ENCODE results near the gene WDR83. TPM values are rescaled to one million over a fixed set of nuclear protein-coding genes. Genes with fewer than 3 reads are reported as not detected.

WDR83 gene
- total and polyA plus RNA-seq, 2 experiments from 2014 or later, result 9.4 to 13.1 TPM

- 35 to 41% methylated on average over 21 to 26 of the region's 26 CpGs for WGBS, 2 experiments (ENCODE audit: low coverage in 1 of 2, low lambda C conversion rate in 2 of 2, missing lambda C conversion rate in 2 of 2)
- Histone ChIP-seq H3K9me3 (ENCODE audit: low read depth) (no peaks in the 10 kb centered on the region), H3K27me3 (replicated peaks; ENCODE audit: insufficient read depth) (no peaks in the 10 kb centered on the region), H3K79me2 (ENCODE audit: insufficient read depth) (peaks cover 69% of the 10 kb centered on the region), H3K4me2 (ENCODE audit: unreplicated experiment) (peak overlapping the region; percentile 96), H3K4me3 (peak overlapping the region; percentile 82), H4K20me1 (ENCODE audit: insufficient read depth) (no peaks in the 10 kb centered on the region), H3K4me1 (ENCODE audit: insufficient read depth) (peaks cover 26% of the 10 kb centered on the region), H3K9me2 (ENCODE audit: insufficient read depth) (no peaks in the 10 kb centered on the region), H3K27ac (peak overlapping the region; percentile 93), H3K36me3 (ENCODE audit: low read depth) (peaks cover 5% of the 10 kb centered on the region; the same call in 1 of the 2 replicates), H3F3A (ENCODE audit: insufficient read depth) (peaks cover 6% of the 10 kb centered on the region; the same call in 1 of the 2 replicates), H2AFZ (peak overlapping the region; percentile 96; the same call in 1 of the 2 replicates), H3K9ac (peak overlapping the region; percentile 96)
- TF ChIP-seq EZH2 (IDR thresholded peaks at IDR 0.05; ENCODE audit: insufficient read depth, poor library complexity, severe bottlenecking) (no peak), EZH2phosphoT487 (IDR thresholded peaks at IDR 0.05; ENCODE audit: insufficient read depth, low read depth) (no peak)
- in situ Hi-C loops (cut with MboI), result loop anchor here (10.0 kb wide), 1 partner anchor 106 kb away; no protein-coding TSS in a partner anchor
- no peak for DNase-seq
Observed at GRCh38 chr19:12670159-12670928, 3.7 kb downstream of the WDR83 start.

GRCh38 chr19:12672744-12673143 lies 6.1 kb downstream of the WDR83 start:
- Histone ChIP-seq H3K27me3 (replicated peaks; ENCODE audit: insufficient read depth) (no peaks in the 10 kb centered on the region), H4K20me1 (ENCODE audit: insufficient read depth) (no peaks in the 10 kb centered on the region), H2AFZ (no peak overlapping the region), H3K27ac (no peak overlapping the region), H3F3A (ENCODE audit: insufficient read depth) (peaks cover 6% of the 10 kb centered on the region; the same call in 1 of the 2 replicates), H3K9me2 (ENCODE audit: insufficient read depth) (no peaks in the 10 kb centered on the region), H3K4me1 (ENCODE audit: insufficient read depth) (peaks cover 17% of the 10 kb centered on the region; the same call in 1 of the 2 replicates), H3K9ac (no peak overlapping the region), H3K4me3 (no peak overlapping the region), H3K9me3 (ENCODE audit: low read depth) (no peaks in the 10 kb centered on the region), H3K79me2 (ENCODE audit: insufficient read depth) (peaks cover 48% of the 10 kb centered on the region), H3K36me3 (ENCODE audit: low read depth) (peaks cover 12% of the 10 kb centered on the region; the same call in 1 of the 2 replicates), H3K4me2 (ENCODE audit: unreplicated experiment) (no peak overlapping the region)
- 84 to 86% methylated on average over 5 to 10 of the region's 10 CpGs for WGBS, 2 experiments (ENCODE audit: low coverage in 1 of 2, low lambda C conversion rate in 2 of 2, missing lambda C conversion rate in 2 of 2)
- TF ChIP-seq EZH2phosphoT487 (IDR thresholded peaks at IDR 0.05; ENCODE audit: insufficient read depth, low read depth) (no peak), EZH2 (IDR thresholded peaks at IDR 0.05; ENCODE audit: insufficient read depth, poor library complexity, severe bottlenecking) (no peak)
- in situ Hi-C loops (cut with MboI), result loop anchor here (10.0 kb wide), 1 partner anchor 108 kb away; no protein-coding TSS in a partner anchor
- DNase-seq, result no peak

GRCh38 chr19:12675399-12675798 lies 8.8 kb downstream of the WDR83 start:
- in situ Hi-C loops (cut with MboI), result loop anchor here (10.0 kb wide), 1 partner anchor 111 kb away; no protein-coding TSS in a partner anchor
- Histone ChIP-seq H3K27me3 (replicated peaks; ENCODE audit: insufficient read depth) (no peaks in the 10 kb centered on the region), H3K4me2 (ENCODE audit: unreplicated experiment) (no peak overlapping the region), H3K27ac (no peak overlapping the region), H3K4me3 (no peak overlapping the region), H3K36me3 (ENCODE audit: low read depth) (peaks cover 21% of the 10 kb centered on the region; the same call in 1 of the 2 replicates), H3K79me2 (ENCODE audit: insufficient read depth) (peaks cover 38% of the 10 kb centered on the region), H3K9me2 (ENCODE audit: insufficient read depth) (no peaks in the 10 kb centered on the region), H3K9ac (no peak overlapping the region), H2AFZ (no peak overlapping the region), H3K4me1 (ENCODE audit: insufficient read depth) (peaks cover 8% of the 10 kb centered on the region; the same call in 1 of the 2 replicates), H3F3A (ENCODE audit: insufficient read depth) (no peaks in the 10 kb centered on the region), H4K20me1 (ENCODE audit: insufficient read depth) (no peaks in the 10 kb centered on the region), H3K9me3 (ENCODE audit: low read depth) (no peaks in the 10 kb centered on the region)
- WGBS, 2 experiments (ENCODE audit: low coverage in 1 of 2, low lambda C conversion rate in 2 of 2, missing lambda C conversion rate in 2 of 2), result 96 to 97% methylated on average over 10 of the region's 10 CpGs
- TF ChIP-seq EZH2phosphoT487 (IDR thresholded peaks at IDR 0.05; ENCODE audit: insufficient read depth, low read depth) (no peak), EZH2 (IDR thresholded peaks at IDR 0.05; ENCODE audit: insufficient read depth, poor library complexity, severe bottlenecking) (no peak)
- no peak for DNase-seq

- H3F3A ChIP-seq (ENCODE audit: insufficient read depth), result peaks cover 3% of the 10 kb centered on the region; the same call in 1 of the 2 replicates
- H3K27ac ChIP-seq, result no peak overlapping the region
- no peak overlapping the region for H2AFZ ChIP-seq
- H3K9me3 ChIP-seq (ENCODE audit: low read depth), result no peaks in the 10 kb centered on the region
- no peak overlapping the region for H3K4me3 ChIP-seq
- peaks cover 21% of the 10 kb centered on the region; the same call in 1 of the 2 replicates for H3K36me3 ChIP-seq (ENCODE audit: low read depth)
- H4K20me1 ChIP-seq (ENCODE audit: insufficient read depth), result no peaks in the 10 kb centered on the region
- H3K79me2 ChIP-seq (ENCODE audit: insufficient read depth), result peaks cover 37% of the 10 kb centered on the region
- H3K9ac ChIP-seq, result no peak overlapping the region
- no peaks in the 10 kb centered on the region for H3K27me3 ChIP-seq (replicated peaks; ENCODE audit: insufficient read depth)
- no peak for TF ChIP-seq EZH2 (IDR thresholded peaks at IDR 0.05; ENCODE audit: insufficient read depth, poor library complexity, severe bottlenecking)
- DNase-seq, result no peak
- no peak overlapping the region for H3K4me2 ChIP-seq (ENCODE audit: unreplicated experiment)
- in situ Hi-C loops (cut with MboI), result loop anchor here (10.0 kb wide), 1 partner anchor 111 kb away; no protein-coding TSS in a partner anchor
- WGBS, 2 experiments (ENCODE audit: low coverage in 1 of 2, low lambda C conversion rate in 2 of 2, missing lambda C conversion rate in 2 of 2), result 81% methylated on average over 15 of the region's 15 CpGs
- H3K9me2 ChIP-seq (ENCODE audit: insufficient read depth), result no peaks in the 10 kb centered on the region
- peaks cover 2% of the 10 kb centered on the region; the same call in 1 of the 2 replicates for H3K4me1 ChIP-seq (ENCODE audit: insufficient read depth)
Observed at GRCh38 chr19:12675940-12676339, 9.3 kb downstream of the WDR83 start.
